ENCODE results near the gene DDI1. TPM values are rescaled to one million over a fixed set of nuclear protein-coding genes. Genes with fewer than 3 reads are reported as not detected.

The DDI1 gene
- total and polyA plus RNA-seq, 2 experiments from 2014 or later: 0.13 TPM; not detected in 1

- TF ChIP-seq REST (IDR thresholded peaks at IDR 0.05; ENCODE audit: unreplicated experiment) (no peak), EZH2phosphoT487 (IDR thresholded peaks at IDR 0.05; ENCODE audit: unreplicated experiment) (no peak), STAT1 (IDR thresholded peaks at IDR 0.05; ENCODE audit: unreplicated experiment) (no peak), ETS1 (IDR thresholded peaks at IDR 0.05) (no peak)
Measured at GRCh38 chr11:103997082-103997481, 39.4 kb upstream of the DDI1 start (continued).

- no peak for ATAC-seq
- Mint-ChIP-seq H3K4me3 (no peak overlapping the region), H3K4me1 (no peaks in the 10 kb centered on the region), H3K27me3 (ENCODE audit: insufficient read depth, low read depth, poor library complexity) (peaks cover 2% of the 10 kb centered on the region), H3K36me3 (ENCODE audit: low read depth) (no peaks in the 10 kb centered on the region), H3K9me3 (no peaks in the 10 kb centered on the region), H3K27ac (no peak overlapping the region)
- no peak for DNase-seq (ENCODE audit: low spot score)
- Histone ChIP-seq H3K4me1 (ENCODE audit: insufficient read depth) (no peaks in the 10 kb centered on the region), H3K27ac (ENCODE audit: low read depth) (no peak overlapping the region), H3K27me3 (ENCODE audit: insufficient read depth) (no peaks in the 10 kb centered on the region), H3F3A (replicated peaks; ENCODE audit: low read depth) (no peaks in the 10 kb centered on the region), H3K36me3 (ENCODE audit: insufficient read depth) (no peaks in the 10 kb centered on the region), H3K9me2 (ENCODE audit: insufficient read depth) (0 out of 2 replicates have a peak, but pooled peaks cover 9% of the 10 kb centered on the region), H3K79me2 (replicated peaks; ENCODE audit: insufficient read depth) (no peaks in the 10 kb centered on the region), H4K20me1 (replicated peaks; ENCODE audit: insufficient read depth) (no peaks in the 10 kb centered on the region), H3K4me2 (no peak overlapping the region), H3K4me3 (no peak overlapping the region), H2AFZ (no peak overlapping the region)
- TF ChIP-seq JUNB (IDR thresholded peaks at IDR 0.05; ENCODE audit: unreplicated experiment): no peak
- TF ChIP-seq EZH2 (IDR thresholded peaks at IDR 0.05; ENCODE audit: low read depth, unreplicated experiment): no peak
- no peak for TF ChIP-seq ZNF331 (CRISPR knock-in tag; IDR thresholded peaks at IDR 0.05; ENCODE audit: low read depth)
- TF ChIP-seq CREB1 (CRISPR knock-in tag; IDR thresholded peaks at IDR 0.05; ENCODE audit: low read depth): no peak
- TF ChIP-seq EZH2phosphoT487 (IDR thresholded peaks at IDR 0.05; ENCODE audit: unreplicated experiment): no peak
- no peak for TF ChIP-seq POLR2AphosphoS5 (IDR thresholded peaks at IDR 0.05; ENCODE audit: low read depth)
- no peak for TF ChIP-seq NANOG (IDR thresholded peaks at IDR 0.05; ENCODE audit: borderline replicate concordance)
- TF ChIP-seq CTCF (conservative IDR thresholded peaks at IDR 0.05; ENCODE audit: low read depth in 2 of 2): no peak
- no peak for TF ChIP-seq ZNF462 (CRISPR knock-in tag; IDR thresholded peaks at IDR 0.05)
- TF ChIP-seq STAT1 (IDR thresholded peaks at IDR 0.05; ENCODE audit: unreplicated experiment): no peak
Measured at GRCh38 chr11:103998826-103999508, 37.5 kb upstream of the DDI1 start.

Measured in GM23338 (cell line).